Activated T-cell treated with anti-CD3 and anti-CD28 coated beads, Interleukin-2, amount 50 U/mL, for 72 hours (primary cell): Measurements from ENCODE around the gene ZRSR2. TPM values are rescaled to one million over a fixed set of nuclear protein-coding genes. Genes with fewer than 3 reads are reported as not detected.
"Not testable (repeated sequence)": the region's sequence is repeated elsewhere in the genome, so short reads cannot be mapped to it uniquely, and the experiment has no call there.

Experiments
- ATAC-seq, 2 donors: fragments of 150-1000 bp; cut with Tn5 transposase; replicated peaks in 1 of 2; 2 replicates each; pipeline ENCODE4 v1.10.0; 2021; ENCODE audit warnings: moderate library complexity in 2 of 2, mild to moderate bottlenecking in 1 of 2
- DNase-seq, 2 donors: peaks; one replicate each; pipeline ENCODE4 v3.0.0; 2021 to 2022; ENCODE audit warnings: mixed read lengths in 1 of 2
- H3K27ac Mint-ChIP-seq: one replicate; pipeline ENCODE4 v1.8.0; 2022; ENCODE audit warnings: mild to moderate bottlenecking, moderate library complexity, mixed read lengths
- H3K27me3 Mint-ChIP-seq: one replicate; pipeline ENCODE4 v1.8.0; 2022; ENCODE audit warnings: low read depth, mixed read lengths
- H3K36me3 Mint-ChIP-seq, 2 donors: one replicate each; pipeline ENCODE4 v1.8.0; 2022; ENCODE audit warnings: mixed read lengths in 2 of 2, mild to moderate bottlenecking in 1 of 2; ENCODE audit not compliant: insufficient read depth in 2 of 2
- H3K4me1 Mint-ChIP-seq: one replicate; pipeline ENCODE4 v1.8.0; 2022; ENCODE audit warnings: low read depth, mixed read lengths
- H3K4me3 Mint-ChIP-seq, 2 donors: one replicate each; pipeline ENCODE4 v1.8.0; 2022; ENCODE audit warnings: mild to moderate bottlenecking in 2 of 2, mixed read lengths in 2 of 2, moderate library complexity in 2 of 2
- H3K9me3 Mint-ChIP-seq, 2 donors: one replicate each; pipeline ENCODE4 v1.8.0; 2022; ENCODE audit warnings: mixed read lengths in 2 of 2
- total RNA-seq, 2 donors: library from RNA; stranded (reverse); gene quantifications; one replicate each; pipeline ENCODE4 v1.2.3, GENCODE V29; 2022

ZRSR2 gene
- total RNA-seq, 2 donors from 2014 or later: 15.3 to 27.2 TPM

- DNase-seq, H3K27me3 Mint-ChIP-seq, H3K9me3 Mint-ChIP-seq, H3K36me3 Mint-ChIP-seq: not testable (repeated sequence)
- Mint-ChIP-seq H3K27ac (peak overlapping the region; percentile 95), H3K4me1 (peaks cover 36% of the 10 kb centered on the region), H3K4me3 (peak overlapping the region in 1 of 2 donors; percentile 73)
- ATAC-seq: peak; percentile 21 to 31
Observed at GRCh38 chrX:15759886-15760285, 30.4 kb upstream of the ZRSR2 start.

GRCh38 chrX:15761564-15762191 is 28.6 kb upstream of the ZRSR2 start:
- DNase-seq: peak; percentile 35 to 36
- Mint-ChIP-seq H3K4me3 (peak overlapping the region in 1 of 2 donors; percentile 45), H3K27ac (peak overlapping the region; percentile 88), H3K9me3 (no peaks in the 10 kb centered on the region), H3K27me3 (no peaks in the 10 kb centered on the region), H3K4me1 (peaks cover 36% of the 10 kb centered on the region), H3K36me3 (peaks cover 0 to 2% of the 10 kb centered on the region in 2 donors)
- peak; percentile 64 to 67 for ATAC-seq

- Mint-ChIP-seq H3K4me3 (no peak overlapping the region), H3K36me3 (peaks cover 2 to 3% of the 10 kb centered on the region in 2 donors), H3K27me3 (no peaks in the 10 kb centered on the region), H3K27ac (peak overlapping the region; percentile 34), H3K4me1 (peaks cover 6% of the 10 kb centered on the region), H3K9me3 (no peaks in the 10 kb centered on the region)
- DNase-seq (no peak), ATAC-seq (no peak)
Observed at GRCh38 chrX:15769300-15769954, 20.9 kb upstream of the ZRSR2 start.

- ATAC-seq (no peak), DNase-seq (peak in 1 of 2 donors; percentile 13)
- no peaks in the 10 kb centered on the region for H3K27me3 Mint-ChIP-seq
- H3K9me3 Mint-ChIP-seq: no peaks in the 10 kb centered on the region
- peaks cover 0 to 4% of the 10 kb centered on the region in 2 donors for H3K36me3 Mint-ChIP-seq
- peaks cover 5% of the 10 kb centered on the region for H3K4me1 Mint-ChIP-seq
- no peak overlapping the region for H3K27ac Mint-ChIP-seq
- peak overlapping the region in 1 of 2 donors; percentile 75 for H3K4me3 Mint-ChIP-seq
Observed at GRCh38 chrX:15781961-15782699, 8.2 kb upstream of the ZRSR2 start.

GRCh38 chrX:15785176-15785750 is 5.0 kb upstream of the ZRSR2 start:
- no peaks in the 10 kb centered on the region for H3K9me3 Mint-ChIP-seq
- no peak overlapping the region for H3K27ac Mint-ChIP-seq
- no peaks in the 10 kb centered on the region for H3K27me3 Mint-ChIP-seq
- ATAC-seq: no peak
- no peaks in the 10 kb centered on the region for H3K4me1 Mint-ChIP-seq
- DNase-seq: no peak
- H3K36me3 Mint-ChIP-seq: peaks cover 0 to 1% of the 10 kb centered on the region in 2 donors
- no peak overlapping the region for H3K4me3 Mint-ChIP-seq

- Mint-ChIP-seq H3K9me3 (no peaks in the 10 kb centered on the region), H3K36me3 (no peaks in the 10 kb centered on the region), H3K4me3 (no peak overlapping the region), H3K27ac (no peak overlapping the region), H3K4me1 (no peaks in the 10 kb centered on the region), H3K27me3 (no peaks in the 10 kb centered on the region)
- ATAC-seq: no peak
- no peak for DNase-seq
Observed at GRCh38 chrX:15786915-15787314, 3.4 kb upstream of the ZRSR2 start.

GRCh38 chrX:15790769-15791290 is 546 bp downstream of the ZRSR2 start:
- H3K4me1 Mint-ChIP-seq: peaks cover 32% of the 10 kb centered on the region
- no peaks in the 10 kb centered on the region for H3K27me3 Mint-ChIP-seq
- no peak for ATAC-seq
- no peak overlapping the region for H3K4me3 Mint-ChIP-seq
- H3K27ac Mint-ChIP-seq: no peak overlapping the region
- DNase-seq: no peak
- peaks cover 5 to 9% of the 10 kb centered on the region in 2 donors for H3K36me3 Mint-ChIP-seq
- H3K9me3 Mint-ChIP-seq: no peaks in the 10 kb centered on the region

GRCh38 chrX:15797707-15798106 is 7.4 kb downstream of the ZRSR2 start:
- no peak overlapping the region for H3K27ac Mint-ChIP-seq

GRCh38 chrX:15804563-15804962 is 14.3 kb downstream of the ZRSR2 start:
- no peaks in the 10 kb centered on the region for H3K27me3 Mint-ChIP-seq
- H3K4me3 Mint-ChIP-seq: no peak overlapping the region
- peak overlapping the region; percentile 81 for H3K27ac Mint-ChIP-seq
- H3K36me3 Mint-ChIP-seq: peaks cover 0 to 42% of the 10 kb centered on the region in 2 donors
- DNase-seq: no peak
- no peak for ATAC-seq
- H3K4me1 Mint-ChIP-seq: no peaks in the 10 kb centered on the region
- H3K9me3 Mint-ChIP-seq: no peaks in the 10 kb centered on the region

More at GRCh38 chrX:15797707-15798106, 7.4 kb downstream of the ZRSR2 start:
- ATAC-seq: peak in 1 of 2 donors; percentile 36
- H3K36me3 Mint-ChIP-seq: peaks cover 9 to 27% of the 10 kb centered on the region in 2 donors
- DNase-seq: no peak
- H3K27me3 Mint-ChIP-seq: no peaks in the 10 kb centered on the region
- peaks cover 44% of the 10 kb centered on the region for H3K4me1 Mint-ChIP-seq
- no peak overlapping the region for H3K4me3 Mint-ChIP-seq
- H3K9me3 Mint-ChIP-seq: no peaks in the 10 kb centered on the region

- Mint-ChIP-seq H3K27ac (no peak overlapping the region), H3K4me1 (no peaks in the 10 kb centered on the region), H3K4me3 (no peak overlapping the region), H3K36me3 (peaks cover 0 to 47% of the 10 kb centered on the region in 2 donors), H3K27me3 (no peaks in the 10 kb centered on the region), H3K9me3 (no peaks in the 10 kb centered on the region)
- ATAC-seq (no peak), DNase-seq (no peak)
Observed at GRCh38 chrX:15808254-15808653, 18.0 kb downstream of the ZRSR2 start.

GRCh38 chrX:15812192-15812938 is 22.1 kb downstream of the ZRSR2 start:
- Mint-ChIP-seq H3K27me3 (no peaks in the 10 kb centered on the region), H3K4me3 (no peak overlapping the region), H3K27ac (peak overlapping the region; percentile 50), H3K9me3 (no peaks in the 10 kb centered on the region), H3K36me3 (peaks cover 6 to 33% of the 10 kb centered on the region in 2 donors), H3K4me1 (peaks cover 30% of the 10 kb centered on the region)
- no peak for ATAC-seq
- DNase-seq: no peak

GRCh38 chrX:15813416-15813815 is 23.1 kb downstream of the ZRSR2 start:
- DNase-seq (no peak), ATAC-seq (no peak)
- Mint-ChIP-seq H3K4me1 (peaks cover 37% of the 10 kb centered on the region), H3K27me3 (no peaks in the 10 kb centered on the region), H3K27ac (no peak overlapping the region), H3K4me3 (no peak overlapping the region), H3K9me3 (no peaks in the 10 kb centered on the region), H3K36me3 (peaks cover 8 to 38% of the 10 kb centered on the region in 2 donors)
